ENCODE measurements around the gene WFDC12. TPM values are rescaled to one million over a fixed set of nuclear protein-coding genes. Genes with fewer than 3 reads are reported as not detected.

WFDC12 gene
- total RNA-seq, 4 donors from 2014 or later: 0.68 TPM; not detected in 3

DNA sequence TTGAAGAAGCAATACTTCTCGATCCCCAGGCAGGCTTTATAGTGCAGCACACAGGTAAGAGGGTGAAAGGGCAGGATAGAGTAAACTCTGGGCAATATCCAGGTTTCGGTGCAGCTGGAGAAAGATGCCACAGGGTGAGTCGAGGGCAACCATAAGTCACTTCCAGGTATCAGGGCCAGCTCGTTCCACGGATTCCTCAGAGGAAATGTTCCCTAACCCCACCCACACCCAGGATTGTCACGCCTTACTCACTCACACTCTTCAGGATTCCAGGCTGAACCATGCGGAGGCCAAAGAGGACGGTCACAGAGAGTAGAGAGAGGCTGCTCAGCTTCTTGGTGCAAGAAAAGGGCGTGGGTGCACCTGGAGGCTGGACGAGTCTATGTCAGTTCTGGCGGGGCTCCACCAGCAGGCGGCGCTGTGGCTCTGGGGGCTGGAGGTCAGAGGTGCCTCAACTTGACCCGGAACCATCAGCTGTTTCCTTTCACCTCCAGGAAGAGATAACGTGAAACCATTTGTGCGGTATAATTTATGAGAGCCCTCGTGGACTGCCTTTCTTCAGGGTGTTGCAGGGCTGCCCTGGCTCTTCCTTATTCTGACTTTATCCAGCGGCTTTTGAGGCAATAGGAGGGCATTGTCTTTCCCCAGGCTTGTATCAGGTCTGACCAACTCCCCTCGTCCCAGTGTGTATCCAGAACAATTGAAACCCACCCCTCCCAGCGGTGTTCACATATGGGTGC is 14.5 kb upstream of the WFDC12 start:
- no peak overlapping the region for H3K4me3 ChIP-seq
- intact Hi-C loops (cut with DNase I; ENCODE audit: low total_unique reads): no loop called here
- TF ChIP-seq EP300 (IDR thresholded peaks at IDR 0.05; ENCODE audit: low read depth): no peak
- no peak for TF ChIP-seq POLR2A (IDR thresholded peaks at IDR 0.05)
- TF ChIP-seq CTCF (IDR thresholded peaks at IDR 0.05): peak; percentile 54 to 97 (median 75)
- TF ChIP-seq POLR2AphosphoS5 (IDR thresholded peaks at IDR 0.05): no peak
- peak; percentile 88 for DNase-seq
- in situ Hi-C loops (cut with MboI; ENCODE audit: low pct_ligation_motif_present in 1 of 4, low pct_unique_long_range_greater_than_20kb in 1 of 4, low sequenced_read_pairs in 3 of 4): no loop called here
- H3K4me1 ChIP-seq: peaks cover 0 to 9% (median 6%) of the 10 kb centered on the region in 4 donors
- no peaks in the 10 kb centered on the region for H3K9me3 ChIP-seq
- H3K27me3 ChIP-seq: no peaks in the 10 kb centered on the region
- 33 to 73% methylated on average over 3 to 20 of the region's 20 CpGs for WGBS, 2 donors (ENCODE audit: low coverage in 1 of 2)
- H3K27ac ChIP-seq: peak overlapping the region; percentile 46 to 63 (median 56)
- no peaks in the 10 kb centered on the region for H3K36me3 ChIP-seq

DNA sequence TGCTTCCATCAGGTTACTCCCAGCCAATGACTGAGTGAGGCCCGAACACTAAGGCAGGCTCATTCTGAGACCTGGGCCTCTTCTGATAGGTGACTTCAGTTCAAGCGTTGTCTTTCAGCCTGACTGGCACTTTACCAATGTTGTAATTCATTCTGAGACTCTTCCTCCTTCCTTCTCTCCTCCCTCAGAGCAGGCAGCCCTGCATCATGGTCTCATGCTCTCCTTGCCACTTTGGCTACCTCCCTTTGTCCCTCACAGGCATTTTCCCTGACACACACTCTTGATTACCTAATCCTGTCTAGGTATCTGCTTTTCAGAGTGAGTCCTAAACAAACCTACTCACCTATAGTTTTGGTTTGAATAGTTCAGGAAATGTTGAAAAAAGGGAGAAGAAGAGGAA is 12.6 kb upstream of the WFDC12 start:
- H3K4me1 ChIP-seq: peaks cover 0 to 9% (median 6%) of the 10 kb centered on the region in 4 donors
- in situ Hi-C loops (cut with MboI; ENCODE audit: low pct_ligation_motif_present in 1 of 4, low pct_unique_long_range_greater_than_20kb in 1 of 4, low sequenced_read_pairs in 3 of 4): no loop called here
- no peaks in the 10 kb centered on the region for H3K36me3 ChIP-seq
- no peaks in the 10 kb centered on the region for H3K27me3 ChIP-seq
- no peak overlapping the region for H3K27ac ChIP-seq
- WGBS, 2 donors (ENCODE audit: low coverage in 1 of 2): 78% methylated on average over 2 of the region's 2 CpGs; no CpG with 5 or more reads in 1 of the 2 donors
- H3K9me3 ChIP-seq: no peaks in the 10 kb centered on the region
- no peak for DNase-seq
- TF ChIP-seq EP300 (IDR thresholded peaks at IDR 0.05; ENCODE audit: low read depth) (no peak), POLR2AphosphoS5 (IDR thresholded peaks at IDR 0.05) (no peak)
- intact Hi-C loops (cut with DNase I; ENCODE audit: low total_unique reads): no loop called here
- H3K4me3 ChIP-seq: no peak overlapping the region

GRCh38 chr20:45128099-45128498 is 3.8 kb upstream of the WFDC12 start:
- H3K36me3 ChIP-seq: no peaks in the 10 kb centered on the region
- DNase-seq: no peak
- no peaks in the 10 kb centered on the region for H3K4me1 ChIP-seq
- intact Hi-C loops (cut with DNase I; ENCODE audit: low total_unique reads): no loop called here
- 60 to 68% methylated on average over 1 to 2 of the region's 2 CpGs for WGBS, 2 donors (ENCODE audit: low coverage in 1 of 2)
- H3K9me3 ChIP-seq: no peaks in the 10 kb centered on the region
- in situ Hi-C loops (cut with MboI; ENCODE audit: low pct_ligation_motif_present in 1 of 4, low pct_unique_long_range_greater_than_20kb in 1 of 4, low sequenced_read_pairs in 3 of 4): no loop called here
- no peaks in the 10 kb centered on the region for H3K27me3 ChIP-seq
- TF ChIP-seq POLR2AphosphoS5 (IDR thresholded peaks at IDR 0.05) (no peak), CTCF (IDR thresholded peaks at IDR 0.05) (no peak), EP300 (IDR thresholded peaks at IDR 0.05; ENCODE audit: low read depth) (no peak), POLR2A (IDR thresholded peaks at IDR 0.05) (no peak)
- no peak overlapping the region for H3K4me3 ChIP-seq
- H3K27ac ChIP-seq: no peak overlapping the region

DNA sequence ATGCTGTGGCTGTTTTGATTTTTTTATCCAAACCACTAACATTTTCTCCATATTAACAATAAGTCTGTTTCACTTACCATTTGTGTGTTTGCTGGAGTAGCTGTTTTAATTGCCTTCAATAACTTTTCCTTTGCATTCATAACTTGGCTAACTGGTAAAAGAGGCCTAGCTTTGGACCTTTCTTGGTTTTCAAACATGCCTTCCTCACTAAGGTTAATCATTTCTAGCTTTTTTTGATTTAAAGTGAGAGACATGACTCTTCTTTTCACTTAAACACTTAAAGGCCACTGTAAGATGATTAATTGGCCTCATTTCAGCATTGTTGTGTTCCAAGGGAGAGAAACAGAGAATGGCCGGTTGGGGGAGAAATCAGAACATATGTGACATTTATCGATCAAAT is 2.9 kb downstream of the WFDC12 start:
- Histone ChIP-seq H3K36me3 (no peaks in the 10 kb centered on the region), H3K27me3 (peaks cover 4% of the 10 kb centered on the region), H3K4me3 (no peak overlapping the region), H3K27ac (no peak overlapping the region), H3K4me1 (peaks cover 0 to 4% (median 2%) of the 10 kb centered on the region in 4 donors), H3K9me3 (no peaks in the 10 kb centered on the region)
- no peak for DNase-seq
- intact Hi-C loops (cut with DNase I; ENCODE audit: low total_unique reads) (no loop called here), in situ Hi-C loops (cut with MboI; ENCODE audit: low pct_ligation_motif_present in 1 of 4, low pct_unique_long_range_greater_than_20kb in 1 of 4, low sequenced_read_pairs in 3 of 4) (loop anchor here in 1 of 4 donors (25.0 kb wide), 1 partner anchor 166 kb away; no protein-coding TSS in a partner anchor)
- 85 to 94% methylated on average over 2 of the region's 2 CpGs for WGBS, 2 donors (ENCODE audit: low coverage in 1 of 2)
- no peak for TF ChIP-seq POLR2A (IDR thresholded peaks at IDR 0.05)
- no peak for TF ChIP-seq CTCF (IDR thresholded peaks at IDR 0.05)
- no peak for TF ChIP-seq EP300 (IDR thresholded peaks at IDR 0.05; ENCODE audit: low read depth)
- no peak for TF ChIP-seq POLR2AphosphoS5 (IDR thresholded peaks at IDR 0.05)

Measured in transverse colon (tissue), 4 donors.